ENCODE measurements around the gene FBXL7.

DNA sequence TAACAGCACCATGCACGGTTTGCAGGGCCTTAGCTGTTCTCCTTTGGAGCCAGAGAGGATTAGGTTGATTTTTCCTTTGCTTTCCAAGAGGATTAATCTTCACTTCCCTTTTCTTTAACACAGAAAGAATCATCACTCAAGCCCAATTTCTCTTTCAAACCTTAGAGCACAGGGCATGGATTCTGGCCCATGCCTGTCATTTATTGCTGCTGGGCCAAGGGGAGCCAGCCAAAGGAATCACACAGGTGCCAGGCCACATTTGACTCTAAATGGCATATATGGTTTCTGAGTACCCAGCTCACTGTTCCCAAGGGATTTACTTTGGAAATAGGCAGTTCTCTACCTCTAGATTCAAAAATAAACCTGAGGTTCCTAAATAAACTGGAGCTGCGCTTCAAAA is 58.3 kb downstream of the FBXL7 start:
- TF ChIP-seq EZH2 (IDR thresholded peaks at IDR 0.05; ENCODE audit: low read depth) = no peak
- TF ChIP-seq, protein P1, sequence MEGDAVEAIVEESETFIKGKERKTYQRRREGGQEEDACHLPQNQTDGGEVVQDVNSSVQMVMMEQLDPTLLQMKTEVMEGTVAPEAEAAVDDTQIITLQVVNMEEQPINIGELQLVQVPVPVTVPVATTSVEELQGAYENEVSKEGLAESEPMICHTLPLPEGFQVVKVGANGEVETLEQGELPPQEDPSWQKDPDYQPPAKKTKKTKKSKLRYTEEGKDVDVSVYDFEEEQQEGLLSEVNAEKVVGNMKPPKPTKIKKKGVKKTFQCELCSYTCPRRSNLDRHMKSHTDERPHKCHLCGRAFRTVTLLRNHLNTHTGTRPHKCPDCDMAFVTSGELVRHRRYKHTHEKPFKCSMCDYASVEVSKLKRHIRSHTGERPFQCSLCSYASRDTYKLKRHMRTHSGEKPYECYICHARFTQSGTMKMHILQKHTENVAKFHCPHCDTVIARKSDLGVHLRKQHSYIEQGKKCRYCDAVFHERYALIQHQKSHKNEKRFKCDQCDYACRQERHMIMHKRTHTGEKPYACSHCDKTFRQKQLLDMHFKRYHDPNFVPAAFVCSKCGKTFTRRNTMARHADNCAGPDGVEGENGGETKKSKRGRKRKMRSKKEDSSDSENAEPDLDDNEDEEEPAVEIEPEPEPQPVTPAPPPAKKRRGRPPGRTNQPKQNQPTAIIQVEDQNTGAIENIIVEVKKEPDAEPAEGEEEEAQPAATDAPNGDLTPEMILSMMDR (conservative IDR thresholded peaks at IDR 0.05) = no peak
